PFSK-1 (cell line): ENCODE results near the gene MARK3.

Source experiments
- POLR2AphosphoS5 ChIP-seq: IDR thresholded peaks from 2 replicates; pipeline ENCODE4 v1.6.1; 2012; ENCODE audit warnings: low read depth, mild to moderate bottlenecking, control low read depth, low read length, moderate library complexity
- REST ChIP-seq, 2 experiments: IDR thresholded peaks; 2 replicates each; pipeline versions ENCODE4 v1.6.1 to v1.8.0; 2011 to 2012; ENCODE audit warnings: low read depth in 2 of 2, low read length in 2 of 2, control low read depth in 1 of 2, inconsistent platforms in 1 of 2, mild to moderate bottlenecking in 1 of 2, moderate library complexity in 1 of 2; ENCODE audit not compliant: insufficient read depth in 1 of 2
- SIN3A ChIP-seq: IDR thresholded peaks from 2 replicates; pipeline ENCODE4 v1.6.1; 2012; ENCODE audit warnings: mild to moderate bottlenecking, low read length, moderate library complexity, borderline replicate concordance; ENCODE audit not compliant: insufficient read depth
- TAF1 ChIP-seq: IDR thresholded peaks from 2 replicates; pipeline ENCODE4 v1.6.1; 2012; ENCODE audit warnings: low read length, control low read depth, borderline replicate concordance; ENCODE audit not compliant: insufficient read depth

DNA sequence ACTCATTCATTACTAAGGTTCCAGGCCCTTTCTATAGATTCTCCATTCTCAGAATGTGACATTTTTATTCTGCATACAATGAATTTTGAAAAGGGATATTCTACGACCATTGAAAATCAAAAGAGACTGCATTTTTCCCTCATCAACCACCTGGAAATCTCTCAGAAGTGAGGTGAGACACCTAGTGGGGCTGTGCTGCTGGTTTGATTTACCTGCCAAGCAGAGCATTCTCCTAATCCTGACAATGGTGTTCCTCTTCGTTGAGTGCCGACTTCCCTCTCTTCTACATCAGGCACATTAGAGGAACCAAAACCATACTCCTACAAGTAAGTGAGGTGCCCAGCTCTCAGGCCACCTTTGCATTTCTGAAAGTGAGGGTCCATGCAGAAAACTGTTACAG is 122.5 kb downstream of the MARK3 start:
- TF ChIP-seq POLR2AphosphoS5 (no peak), TAF1 (no peak), REST (IDR thresholded peaks at IDR 0.05; ENCODE audit: insufficient read depth in 1 of 2, low read depth in 2 of 2, low read length in 2 of 2) (no peak), SIN3A (no peak)
